Activated CD8-positive, alpha-beta T cell treated with anti-CD3 and anti-CD28 coated beads for 36 hours (primary cell): ENCODE data around the gene PTPRJ. TPM values are rescaled to one million over a fixed set of nuclear protein-coding genes. Genes with fewer than 3 reads are reported as not detected.
A peak's percentile ranks its signal among the peaks of the same experiment; 100 is the strongest.

Experiments
- ATAC-seq: fragments of 200-7000 bp; cut with Tn5 transposase; one replicate; pipeline ENCODE4 v1.10.0; 2021; ENCODE audit warnings: mild to moderate bottlenecking, moderate library complexity
- CTCF ChIA-PET: fragments of 350-600 bp; sonication (Branson Sonifier 250); formaldehyde crosslinking; loops from one replicate; lab custom pipeline; 2021; ENCODE audit warnings: antibody characterized with exemption; lab: Charles Lee
- POLR2A ChIA-PET: fragments of 350-600 bp; sonication (Branson Sonifier 250); formaldehyde crosslinking; loops from one replicate; lab custom pipeline; 2021; ENCODE audit warnings: antibody characterized with exemption; lab: Charles Lee
- DNase-seq: peaks from one replicate; pipeline ENCODE4 v3.0.0-alpha.2; 2020
- H3K27ac Mint-ChIP-seq: one replicate; pipeline ENCODE4 v1.8.0; 2021; ENCODE audit warnings: mild to moderate bottlenecking, mixed read lengths
- H3K27me3 Mint-ChIP-seq: one replicate; pipeline ENCODE4 v1.8.0; 2021; ENCODE audit warnings: mixed read lengths
- H3K36me3 Mint-ChIP-seq: one replicate; pipeline ENCODE4 v1.8.0; 2021; ENCODE audit warnings: low read depth, mixed read lengths
- H3K4me1 Mint-ChIP-seq: one replicate; pipeline ENCODE4 v1.8.0; 2021; ENCODE audit warnings: low read depth, mixed read lengths
- H3K4me3 Mint-ChIP-seq: one replicate; pipeline ENCODE4 v1.8.0; 2021; ENCODE audit warnings: mild to moderate bottlenecking, moderate library complexity, mixed read lengths
- H3K9me3 Mint-ChIP-seq: one replicate; pipeline ENCODE4 v1.8.0; 2021; ENCODE audit warnings: mixed read lengths
- intact Hi-C: fragments of 100-400 bp; cut with micrococcal nuclease; formaldehyde crosslinking; loops from one replicate; pipeline ENCODE4 v1.10.0; 2022
- total RNA-seq, 2 experiments: library from RNA; stranded (reverse); gene quantifications; one replicate each; pipeline ENCODE4 v1.2.3, GENCODE V29; 2021
- TF ChIP-seq, protein P1 (sequence below): fragments of 200-600 bp; IDR thresholded peaks from one replicate; pipeline ENCODE4 v1.8.0; 2022; ENCODE audit warnings: antibody characterized with exemption, mild to moderate bottlenecking

The PTPRJ gene
- total RNA-seq, 2 experiments from 2014 or later = 21.5 to 23.4 TPM

DNA sequence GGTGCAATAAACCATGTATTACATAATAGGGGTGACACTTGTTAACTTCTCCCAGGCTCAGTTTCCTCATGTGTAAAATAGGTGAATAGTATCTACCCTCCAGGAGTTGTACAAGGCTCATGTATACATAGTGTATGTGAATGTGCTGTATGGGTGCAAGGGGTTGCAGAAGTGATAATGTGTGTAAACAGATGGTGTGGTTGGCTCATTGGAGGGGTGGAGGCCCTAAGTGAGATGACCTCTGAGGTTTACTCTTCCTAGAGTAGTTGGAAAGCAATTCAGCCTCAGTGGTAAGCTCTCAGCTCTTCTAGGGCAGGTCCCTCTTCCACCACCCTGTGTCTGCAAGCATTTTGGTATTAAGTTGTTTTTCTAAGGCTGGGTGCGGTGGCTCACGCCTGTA, 102.4 kb downstream of the PTPRJ start:
- Mint-ChIP-seq H3K9me3 (no peaks in the 10 kb centered on the region), H3K27me3 (no peaks in the 10 kb centered on the region), H3K27ac (no peak overlapping the region), H3K4me3 (no peak overlapping the region), H3K36me3 (peaks cover 6% of the 10 kb centered on the region), H3K4me1 (peaks cover 38% of the 10 kb centered on the region)
- DNase-seq (no peak), ATAC-seq (no peak)
- TF ChIP-seq, protein P1, sequence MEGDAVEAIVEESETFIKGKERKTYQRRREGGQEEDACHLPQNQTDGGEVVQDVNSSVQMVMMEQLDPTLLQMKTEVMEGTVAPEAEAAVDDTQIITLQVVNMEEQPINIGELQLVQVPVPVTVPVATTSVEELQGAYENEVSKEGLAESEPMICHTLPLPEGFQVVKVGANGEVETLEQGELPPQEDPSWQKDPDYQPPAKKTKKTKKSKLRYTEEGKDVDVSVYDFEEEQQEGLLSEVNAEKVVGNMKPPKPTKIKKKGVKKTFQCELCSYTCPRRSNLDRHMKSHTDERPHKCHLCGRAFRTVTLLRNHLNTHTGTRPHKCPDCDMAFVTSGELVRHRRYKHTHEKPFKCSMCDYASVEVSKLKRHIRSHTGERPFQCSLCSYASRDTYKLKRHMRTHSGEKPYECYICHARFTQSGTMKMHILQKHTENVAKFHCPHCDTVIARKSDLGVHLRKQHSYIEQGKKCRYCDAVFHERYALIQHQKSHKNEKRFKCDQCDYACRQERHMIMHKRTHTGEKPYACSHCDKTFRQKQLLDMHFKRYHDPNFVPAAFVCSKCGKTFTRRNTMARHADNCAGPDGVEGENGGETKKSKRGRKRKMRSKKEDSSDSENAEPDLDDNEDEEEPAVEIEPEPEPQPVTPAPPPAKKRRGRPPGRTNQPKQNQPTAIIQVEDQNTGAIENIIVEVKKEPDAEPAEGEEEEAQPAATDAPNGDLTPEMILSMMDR = no peak
- POLR2A ChIA-PET = no interaction called here
- intact Hi-C loops = no loop called here
- CTCF ChIA-PET = interaction anchor here (1.6 kb wide), 1 partner anchor 148 kb away, joined by 4 read pairs; no protein-coding TSS in a partner anchor

DNA sequence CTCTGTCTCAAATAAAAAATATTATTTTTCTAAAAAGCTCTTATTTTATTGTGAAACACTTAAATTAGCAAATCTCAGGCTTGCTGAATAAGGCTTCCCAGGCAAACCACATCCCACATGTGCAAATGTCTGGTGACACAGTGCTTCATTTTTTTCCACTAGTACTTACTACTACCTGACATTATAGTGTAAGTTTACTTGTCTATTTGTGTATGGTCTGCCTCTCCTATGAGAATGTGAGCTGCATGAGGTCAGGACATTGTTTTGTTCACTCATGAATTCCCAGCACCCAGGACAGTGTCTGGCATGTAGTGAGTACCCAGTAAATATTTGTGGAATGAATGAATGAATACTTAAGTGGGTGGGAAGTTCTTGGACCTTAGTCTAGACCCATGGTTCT, 103.1 kb downstream of the PTPRJ start:
- POLR2A ChIA-PET = interaction anchor here (0.6 kb wide), 1 partner anchor 144 kb away, joined by 3 read pairs; no protein-coding TSS in a partner anchor
- peak; percentile 20 for DNase-seq
- no peak overlapping the region for H3K27ac Mint-ChIP-seq
- ATAC-seq = no peak
- peaks cover 6% of the 10 kb centered on the region for H3K36me3 Mint-ChIP-seq
- TF ChIP-seq, protein P1 = no peak
- H3K27me3 Mint-ChIP-seq = no peaks in the 10 kb centered on the region
- intact Hi-C loops = no loop called here
- CTCF ChIA-PET = interaction anchor here (1.6 kb wide), 1 partner anchor 149 kb away, joined by 4 read pairs; no protein-coding TSS in a partner anchor
- H3K4me1 Mint-ChIP-seq = peaks cover 38% of the 10 kb centered on the region
- H3K9me3 Mint-ChIP-seq = no peaks in the 10 kb centered on the region
- no peak overlapping the region for H3K4me3 Mint-ChIP-seq

DNA sequence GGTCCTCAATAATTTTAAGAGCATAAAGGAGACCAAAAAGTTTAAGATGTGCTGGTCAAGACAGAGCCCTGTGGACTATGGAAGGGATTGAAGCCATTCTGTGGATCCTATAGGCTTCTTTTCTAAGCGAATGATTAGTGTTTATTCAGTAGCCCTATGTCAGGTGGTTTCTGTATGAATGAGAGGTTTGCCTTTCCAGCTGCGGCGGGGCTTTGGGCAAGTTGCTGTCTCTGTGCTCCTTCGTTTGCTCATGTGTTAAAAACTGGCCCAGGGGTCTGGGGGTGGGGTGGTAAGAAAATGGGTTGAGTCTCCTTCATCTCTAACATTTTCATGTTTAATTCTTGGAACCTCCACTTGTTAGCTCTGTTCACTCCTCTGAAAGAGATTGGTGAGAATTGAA, 105.3 kb downstream of the PTPRJ start:
- ChIA-PET POLR2A (interaction anchor here (1.0 kb wide), 1 partner anchor 16 kb away, joined by 3 read pairs; no protein-coding TSS in a partner anchor), CTCF (interaction anchor here (1.6 to 1.7 kb wide), 2 partner anchors 24 to 151 kb away, joined by 4 to 6 read pairs; no protein-coding TSS in a partner anchor)
- TF ChIP-seq, protein P1 = no peak
- H3K4me1 Mint-ChIP-seq = peaks cover 44% of the 10 kb centered on the region
- no peak overlapping the region for H3K27ac Mint-ChIP-seq
- intact Hi-C loops = no loop called here
- DNase-seq (no peak), ATAC-seq (no peak)
- peaks cover 6% of the 10 kb centered on the region for H3K36me3 Mint-ChIP-seq
- H3K4me3 Mint-ChIP-seq = no peak overlapping the region
- H3K27me3 Mint-ChIP-seq = no peaks in the 10 kb centered on the region
- H3K9me3 Mint-ChIP-seq = no peaks in the 10 kb centered on the region

DNA sequence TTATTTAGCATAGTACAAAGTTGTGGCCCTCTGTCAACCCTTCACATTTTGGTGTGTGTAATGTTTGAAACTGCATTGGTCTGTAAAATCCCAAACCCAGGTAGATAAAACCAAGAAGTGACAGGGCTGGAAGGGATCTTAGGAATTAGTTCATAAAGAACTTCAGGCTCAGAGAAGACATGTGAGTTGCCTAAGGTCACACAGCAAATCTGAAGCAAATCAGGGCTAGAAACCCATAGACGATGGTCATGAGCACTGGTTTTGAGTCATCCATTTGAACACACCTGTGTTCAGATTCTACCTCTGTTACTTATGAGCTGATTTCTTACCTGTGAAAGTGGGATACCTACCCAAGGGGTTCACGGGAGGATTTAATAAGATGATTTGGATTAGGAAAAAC, 107.1 kb downstream of the PTPRJ start:
- ATAC-seq = no peak

More for the DNA sequence above, 107.1 kb downstream of the PTPRJ start:
- Mint-ChIP-seq H3K9me3 (no peaks in the 10 kb centered on the region), H3K27me3 (no peaks in the 10 kb centered on the region), H3K4me1 (peaks cover 42% of the 10 kb centered on the region), H3K4me3 (no peak overlapping the region), H3K36me3 (peaks cover 6% of the 10 kb centered on the region), H3K27ac (no peak overlapping the region)
- DNase-seq = no peak
- intact Hi-C loops = no loop called here
- POLR2A ChIA-PET = no interaction called here
- TF ChIP-seq, protein P1 = no peak
- CTCF ChIA-PET = interaction anchor here (0.8 to 2.0 kb wide), 4 partner anchors 22 to 153 kb away, joined by 3 to 6 read pairs (median 5); no protein-coding TSS in a partner anchor
